HG03469 (cell line): Measurements from ENCODE around the gene TVP23C.

ENCODE experiments used
- ATAC-seq: cut with Tn5 transposase; IDR thresholded peaks from one replicate; pipeline ENCODE4 v1.9.1; 2021; ENCODE audit warnings: mild to moderate bottlenecking, moderate library complexity, moderate number of reproducible peaks; ENCODE audit not compliant: unreplicated experiment

The TVP23C gene

GRCh38 chr17:15498107-15498506 is 65.2 kb downstream of the TVP23C start:
- no peak for ATAC-seq

DNA sequence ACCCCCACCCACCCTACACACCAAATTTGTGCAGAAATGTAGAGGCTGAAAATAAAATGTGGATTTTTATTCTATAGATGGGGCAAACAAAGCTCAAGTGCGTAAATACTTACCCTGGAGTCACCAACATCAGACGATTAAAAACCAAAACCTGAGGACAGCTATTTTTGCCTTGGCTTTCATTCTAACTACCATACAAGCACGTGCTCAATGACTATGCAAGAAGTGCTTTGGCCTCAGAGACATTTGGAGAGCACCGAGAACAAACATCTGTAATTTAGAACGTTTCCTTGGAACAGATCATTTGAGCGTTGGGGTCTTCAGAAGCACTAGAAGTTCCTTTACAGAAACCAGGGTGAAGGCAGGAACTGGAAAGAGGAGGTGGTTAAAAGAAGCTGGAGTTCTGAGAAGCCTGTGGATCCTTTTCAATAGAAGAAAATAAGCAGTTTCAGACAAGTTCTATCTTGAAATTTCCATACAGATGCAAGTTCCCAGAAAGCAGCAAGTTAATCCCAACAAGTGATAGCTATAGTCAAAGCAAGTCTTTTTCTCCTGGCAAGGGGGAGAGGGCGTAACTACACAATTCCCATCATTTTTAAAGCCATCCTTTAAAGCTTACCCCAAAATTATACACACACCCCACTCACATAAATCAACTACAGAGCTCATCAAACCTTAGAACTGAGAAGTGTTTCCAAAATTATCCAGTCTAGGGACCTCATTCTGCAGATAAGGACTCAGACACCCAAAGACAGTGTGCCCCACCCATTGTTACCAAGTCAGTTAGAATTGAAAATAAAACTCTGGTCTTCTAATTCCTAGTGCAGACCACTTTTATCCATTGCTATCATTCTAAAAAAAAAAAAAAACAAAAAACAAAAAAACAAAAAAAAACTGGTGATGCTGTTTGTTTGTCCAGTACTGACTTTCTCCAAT is 66.3 kb downstream of the TVP23C start:
- ATAC-seq = no peak

GRCh38 chr17:15494821-15495220 is 68.5 kb downstream of the TVP23C start:
- ATAC-seq = no peak

- no peak for ATAC-seq
Observed at GRCh38 chr17:15493693-15494035, 69.6 kb downstream of the TVP23C start.

DNA sequence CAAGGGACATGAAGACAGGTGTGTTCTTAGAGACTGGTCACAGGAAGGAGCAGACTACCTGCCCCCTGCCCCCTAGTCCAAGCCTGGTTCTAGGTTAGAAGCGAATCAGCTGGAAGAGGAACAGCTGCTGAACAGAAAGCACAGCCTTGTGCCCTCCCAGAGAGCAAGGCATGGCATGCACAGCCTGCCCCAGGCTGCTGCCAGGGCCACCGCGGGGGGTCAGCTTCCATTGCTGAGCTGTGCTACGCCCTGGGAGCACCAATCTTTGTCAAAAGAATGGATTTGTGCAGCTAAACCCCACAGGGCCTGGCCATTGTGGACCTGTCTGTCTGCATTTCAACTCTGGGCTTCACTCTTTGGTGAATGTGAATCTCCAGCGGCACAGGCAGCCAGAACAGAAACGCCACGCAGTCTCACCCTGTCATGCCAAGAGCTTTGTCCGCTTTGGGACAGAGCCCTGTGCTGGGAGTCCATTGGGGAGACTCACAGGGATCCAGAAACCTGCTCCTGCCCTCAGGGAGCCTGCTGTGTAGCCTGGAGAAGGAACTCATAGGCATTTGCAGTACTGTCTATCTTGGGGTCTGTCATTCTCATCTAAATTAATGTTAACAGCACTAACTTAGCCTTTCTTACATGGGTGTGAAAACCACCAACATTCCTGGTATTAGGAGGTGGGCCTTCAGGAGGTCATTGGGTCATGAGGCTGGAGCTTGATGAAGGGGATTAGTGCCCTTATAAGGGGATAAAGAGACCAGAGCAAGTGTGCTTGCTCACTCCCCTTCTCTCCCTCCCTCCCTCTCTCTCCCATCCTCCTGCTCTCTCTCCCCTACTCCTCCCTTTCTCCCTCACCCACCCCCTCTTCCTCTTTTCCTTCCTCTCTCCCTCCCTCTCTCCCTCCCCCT is 70.2 kb downstream of the TVP23C start:
- no peak for ATAC-seq

GRCh38 chr17:15492186-15492585 is 71.1 kb downstream of the TVP23C start:
- no peak for ATAC-seq

DNA sequence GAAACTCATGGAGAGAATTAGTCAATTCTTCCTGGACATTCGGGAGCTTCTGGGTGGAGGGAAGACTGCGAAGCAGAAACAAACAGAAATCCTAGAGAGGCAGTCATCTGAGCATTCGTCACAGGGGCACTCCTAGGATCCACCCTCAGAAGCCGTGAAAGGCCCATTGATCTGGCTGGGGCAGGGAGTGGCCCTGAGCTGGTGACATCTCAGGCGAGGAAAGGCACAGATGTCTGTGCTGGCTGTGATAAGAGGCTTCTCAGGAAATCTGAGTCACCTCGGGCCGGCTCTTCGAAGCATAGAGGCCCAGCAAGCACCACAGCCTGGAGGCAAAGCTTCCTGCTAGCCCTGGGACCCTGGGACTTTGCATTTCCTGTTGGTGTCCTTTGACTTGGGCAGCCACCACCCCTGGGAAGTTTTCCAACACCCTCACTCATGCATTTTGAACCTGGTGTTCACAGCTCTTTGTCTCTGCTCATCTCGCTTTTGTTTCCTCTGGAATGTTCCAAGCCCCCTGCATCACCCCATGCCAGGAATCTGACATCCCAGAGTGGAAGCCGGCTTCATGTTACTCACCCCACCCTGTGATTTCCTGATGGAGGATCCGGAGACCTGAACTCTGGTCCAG is 72.5 kb downstream of the TVP23C start:
- no peak for ATAC-seq

- ATAC-seq = no peak
Observed at GRCh38 chr17:15488557-15488956, 74.7 kb downstream of the TVP23C start.

DNA sequence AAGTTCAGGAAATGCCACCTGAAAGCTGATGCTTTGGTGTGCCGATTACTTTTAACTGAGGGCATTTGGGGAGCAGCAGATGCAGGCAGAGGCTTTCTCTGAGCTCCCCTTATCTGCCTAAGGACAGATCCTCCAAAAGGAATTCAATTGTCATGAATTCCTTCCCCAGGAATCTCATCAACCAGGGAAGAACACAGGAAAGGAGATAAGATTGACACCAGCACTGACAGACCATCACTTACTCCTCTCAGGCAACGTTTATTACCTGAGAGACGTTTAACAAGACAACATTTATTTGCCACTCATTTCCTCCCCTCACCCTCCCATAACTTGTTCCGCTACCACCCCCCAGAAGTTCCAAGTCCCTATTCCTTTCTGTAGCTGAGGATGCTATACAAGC is 78.2 kb downstream of the TVP23C start:
- no peak for ATAC-seq

GRCh38 chr17:15483431-15483830 is 79.9 kb downstream of the TVP23C start:
- ATAC-seq = no peak

DNA sequence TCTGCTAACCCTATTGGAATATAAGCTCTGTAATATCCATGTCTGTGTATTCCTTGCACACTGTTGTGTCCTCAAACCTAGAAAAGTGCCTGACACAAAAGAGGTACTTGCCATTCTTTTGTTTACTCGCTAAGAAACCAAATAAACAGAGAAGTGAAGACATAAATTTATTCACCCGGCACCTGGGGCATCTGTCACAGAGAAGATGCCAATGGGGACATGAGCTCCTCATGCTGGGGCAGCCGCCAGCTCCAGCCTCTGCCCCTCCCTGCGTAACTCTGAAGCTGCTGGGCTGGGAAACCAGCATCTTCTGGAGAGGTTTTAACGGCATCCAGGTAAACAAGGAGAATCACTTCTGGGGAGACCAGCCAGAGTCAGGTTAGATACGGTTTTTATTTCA is 80.8 kb downstream of the TVP23C start:
- no peak for ATAC-seq

GRCh38 chr17:15481481-15481880 is 81.8 kb downstream of the TVP23C start:
- no peak for ATAC-seq

DNA sequence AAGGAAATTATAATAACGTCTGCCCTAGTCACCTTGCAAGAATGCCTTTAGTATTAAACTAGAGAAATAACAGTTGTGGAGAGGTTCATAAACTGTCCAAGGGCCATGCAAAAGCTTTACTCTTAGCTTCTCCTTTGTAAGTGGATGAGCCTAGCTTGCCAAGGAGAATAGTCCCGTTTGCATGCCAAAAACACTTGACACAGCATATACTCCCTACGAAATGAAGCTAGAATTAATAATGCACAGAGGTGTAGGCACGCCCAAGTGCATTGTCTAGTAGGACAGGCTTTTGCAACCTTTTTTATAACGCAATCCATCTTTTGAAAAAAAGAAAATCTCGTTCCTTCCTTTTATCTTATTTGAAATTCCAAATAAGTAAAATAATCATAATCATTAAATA is 83.1 kb downstream of the TVP23C start:
- no peak for ATAC-seq

DNA sequence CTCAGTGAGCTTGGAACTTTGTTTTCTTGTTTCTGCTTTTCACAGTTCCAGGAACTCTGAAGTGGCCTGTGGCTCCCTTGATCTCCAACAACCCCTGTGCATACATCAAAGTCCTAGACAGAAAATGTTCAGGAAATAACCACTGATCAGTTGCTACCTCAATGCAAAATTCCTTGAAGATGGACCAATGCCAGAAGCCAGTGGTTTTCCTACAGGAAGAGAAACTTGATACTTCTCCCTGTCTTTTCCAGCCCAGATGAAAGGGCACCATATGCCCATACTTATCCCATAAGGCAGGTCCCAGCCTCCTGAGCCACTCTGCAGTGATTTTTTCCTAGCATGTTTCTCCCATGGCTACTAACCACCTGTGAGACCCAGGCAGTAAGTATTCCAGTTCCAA is 83.6 kb downstream of the TVP23C start:
- ATAC-seq = no peak

DNA sequence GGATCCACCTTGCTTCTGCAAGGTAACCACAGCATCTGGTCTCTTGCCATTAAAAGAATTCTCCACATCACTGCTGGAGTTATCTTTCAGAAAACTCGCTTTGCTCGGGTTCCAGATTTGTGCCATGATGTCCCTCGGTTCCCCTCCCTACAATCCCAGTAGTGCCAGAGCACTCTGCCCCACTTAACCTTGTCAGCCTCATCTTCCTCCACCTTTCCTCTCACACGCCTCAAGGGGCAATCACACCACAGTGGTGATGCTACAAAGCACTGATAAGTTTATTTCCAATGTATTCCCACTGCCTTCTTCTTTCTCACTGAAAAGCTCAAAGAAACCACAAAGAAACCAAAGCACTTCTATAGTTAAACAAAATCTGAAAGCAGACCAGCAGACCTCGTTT is 84.4 kb downstream of the TVP23C start:
- ATAC-seq = no peak

DNA sequence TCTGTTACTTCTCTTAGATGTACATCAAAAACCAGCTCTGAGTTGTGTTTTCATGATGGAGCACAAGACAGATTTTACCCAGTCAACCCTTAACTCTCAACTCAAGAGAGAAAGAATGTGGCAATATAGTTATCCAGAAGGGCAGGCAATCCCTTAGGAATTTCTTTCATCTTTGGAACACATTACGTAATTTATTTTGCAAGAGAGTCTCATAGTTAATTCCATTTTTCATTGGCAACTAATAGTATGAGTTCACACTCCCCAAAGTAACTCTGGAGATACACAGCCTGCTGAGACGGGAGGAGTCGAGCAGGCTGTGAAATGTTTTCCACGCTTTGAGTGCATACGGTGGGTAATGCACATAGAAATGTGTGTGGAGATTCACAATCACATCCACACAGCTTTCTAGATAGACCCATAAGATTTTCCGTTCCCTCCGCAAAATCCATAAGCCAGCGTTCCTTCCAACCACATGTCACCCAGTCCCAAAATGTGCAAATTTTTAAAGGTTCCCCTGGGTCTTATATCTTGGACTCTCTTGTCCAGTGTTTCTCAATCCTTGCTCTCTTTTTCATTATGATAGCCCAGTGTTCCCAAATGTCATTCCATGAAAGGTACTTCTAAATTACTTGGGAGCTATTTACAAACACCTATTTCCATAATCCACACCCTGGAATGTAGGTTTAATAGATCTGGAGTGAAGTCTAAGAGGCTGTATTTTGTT is 87.5 kb downstream of the TVP23C start:
- no peak for ATAC-seq

GRCh38 chr17:15472891-15473290 is 90.4 kb downstream of the TVP23C start:
- ATAC-seq = no peak

- no peak for ATAC-seq
Observed at GRCh38 chr17:15470536-15470935, 92.7 kb downstream of the TVP23C start.

DNA sequence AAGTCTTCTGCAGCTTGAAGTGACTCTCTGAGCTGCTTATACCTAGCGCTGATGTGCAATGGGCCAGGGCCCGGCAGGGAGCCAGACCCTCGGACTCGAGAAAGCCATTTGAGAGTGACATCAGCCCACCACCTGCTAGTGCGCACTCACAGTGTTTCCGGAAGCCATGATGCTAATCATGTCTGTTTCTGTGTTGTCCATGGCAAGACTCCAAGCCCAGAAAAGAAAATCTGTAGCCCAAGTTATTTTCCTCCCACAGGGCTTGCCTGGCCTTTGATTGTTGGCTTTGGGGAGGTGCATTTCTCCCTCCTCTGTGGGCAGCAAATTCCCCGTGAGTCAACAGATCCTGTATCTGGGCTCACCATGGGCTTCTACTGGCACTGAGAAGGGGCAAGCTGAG is 94.0 kb downstream of the TVP23C start:
- no peak for ATAC-seq

DNA sequence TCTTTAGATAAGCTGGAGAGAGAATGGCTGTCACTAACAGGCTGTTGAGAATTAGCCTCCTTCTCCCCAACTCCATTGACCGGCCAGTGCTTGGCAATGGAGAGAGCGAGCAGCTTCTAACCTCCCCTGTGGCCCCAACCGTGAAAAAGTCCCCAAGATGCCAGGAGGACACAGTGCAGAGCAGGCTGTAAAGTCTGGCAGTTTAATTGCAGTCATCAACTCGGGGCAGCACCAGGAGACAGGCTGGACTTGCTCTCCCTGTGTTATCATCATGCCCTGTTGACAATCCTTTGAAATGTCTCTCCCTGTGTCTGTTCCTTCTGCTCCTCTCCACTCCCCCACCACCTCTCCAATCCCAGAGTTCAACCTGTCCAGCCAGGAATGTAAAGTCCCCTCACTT is 95.2 kb downstream of the TVP23C start:
- ATAC-seq = no peak

GRCh38 chr17:15467592-15467991 is 95.7 kb downstream of the TVP23C start, which contains the start of gene CDRT4:
Gene CDRT4 (minus strand): TSS chr17:15467621. CDS start chr17:15440238, 27,383 bp downstream.
- no peak for ATAC-seq
